GDM1 (cell line): ENCODE data around the gene CDCP2.
"Not testable (repeated sequence)": the region's sequence is repeated elsewhere in the genome, so short reads cannot be mapped to it uniquely, and the experiment has no call there.

Experiments
- DNase-seq: peaks from one replicate; lab custom pipeline; 2025; lab: John Stamatoyannopoulos, UW

Gene CDCP2

DNA sequence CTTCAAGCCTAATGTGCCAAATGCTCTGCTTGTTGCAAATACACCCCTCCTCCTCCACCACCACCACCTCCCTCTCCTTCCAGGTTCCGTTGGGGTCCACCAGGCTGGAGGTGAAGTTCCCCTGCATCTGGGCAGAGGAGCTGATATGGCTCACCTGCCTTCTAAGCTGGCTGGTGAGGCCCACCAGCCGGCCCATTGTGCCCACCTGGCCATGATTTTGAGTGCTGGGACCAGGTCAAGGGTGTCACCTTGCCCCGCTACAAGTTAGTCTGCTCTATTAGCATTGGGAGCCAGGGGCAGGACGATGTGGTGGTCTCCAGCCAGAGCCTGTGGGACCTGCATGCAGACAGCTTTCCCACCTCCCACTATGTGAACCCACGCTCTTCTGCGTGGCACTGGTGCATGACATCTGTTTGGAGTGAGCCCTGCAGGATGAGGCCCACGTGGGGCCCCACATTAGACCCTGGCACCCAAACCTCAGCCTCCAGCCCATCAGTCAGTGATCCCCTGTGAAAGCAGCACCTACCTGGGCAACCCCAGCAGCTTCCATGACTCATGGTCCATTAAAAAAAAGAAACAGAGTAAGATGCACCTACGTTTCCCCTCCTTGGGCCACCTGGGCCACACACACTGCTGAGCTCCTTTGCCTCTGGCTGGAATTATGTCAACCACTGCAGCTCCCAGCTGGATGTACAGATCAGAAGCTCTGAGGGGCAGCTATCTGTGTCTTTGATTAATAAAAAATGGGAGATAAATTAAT, 15.6 kb upstream of the CDCP2 start:
- no peak for DNase-seq

DNA sequence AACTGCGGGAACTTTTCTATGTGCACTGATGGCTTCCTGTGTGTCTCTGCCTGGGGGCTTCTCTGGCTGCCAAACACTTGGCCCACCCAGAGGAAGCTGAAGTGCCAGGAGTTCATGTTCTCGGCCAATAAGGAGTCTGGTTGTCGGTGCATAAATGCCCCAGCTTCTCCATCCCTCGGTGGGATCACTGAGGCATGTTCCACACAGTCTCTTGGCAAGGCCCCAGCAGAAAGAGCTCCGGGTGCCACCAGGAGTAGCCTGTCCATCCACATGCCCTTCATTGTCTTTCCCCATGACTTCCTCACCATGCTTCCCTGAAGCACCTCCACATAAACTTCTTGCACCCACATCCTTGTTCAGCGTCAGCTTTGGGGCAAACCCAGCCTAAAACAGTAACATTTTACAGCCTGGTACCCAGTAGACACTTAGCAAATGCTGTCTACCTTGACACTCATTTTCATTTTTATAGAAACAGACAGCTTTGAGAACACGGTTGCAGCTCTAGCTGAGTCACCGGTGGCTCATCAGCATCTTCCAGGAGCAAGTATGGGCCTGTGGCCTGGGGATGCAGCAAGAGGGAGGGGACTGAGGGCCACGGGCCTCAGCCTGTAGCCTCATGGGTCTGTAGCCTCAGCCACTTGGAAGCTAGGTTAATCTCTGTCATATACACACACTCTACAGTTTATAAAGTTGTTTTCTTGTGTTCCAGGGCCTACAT, 14.8 kb upstream of the CDCP2 start:
- no peak for DNase-seq

DNA sequence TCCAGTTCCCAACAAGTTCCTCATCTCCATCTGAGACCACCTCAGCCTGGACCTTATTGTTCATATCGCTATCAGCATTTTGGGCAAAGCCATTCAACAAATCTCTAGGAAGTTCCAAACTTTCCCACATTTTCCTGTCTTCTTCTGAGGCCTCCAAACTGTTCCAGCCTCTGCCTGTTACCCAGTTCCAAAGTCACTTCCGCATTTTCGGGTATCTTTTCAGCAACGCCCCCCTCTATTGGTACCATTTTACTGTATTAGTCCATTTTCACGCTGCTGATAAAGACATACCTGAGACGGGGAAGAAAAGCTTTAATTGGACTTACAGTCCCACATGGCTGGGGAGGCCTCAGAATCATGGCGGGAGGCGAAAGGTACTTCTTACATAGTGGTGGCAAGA, 13.6 kb upstream of the CDCP2 start:
- DNase-seq = not testable (repeated sequence)

DNA sequence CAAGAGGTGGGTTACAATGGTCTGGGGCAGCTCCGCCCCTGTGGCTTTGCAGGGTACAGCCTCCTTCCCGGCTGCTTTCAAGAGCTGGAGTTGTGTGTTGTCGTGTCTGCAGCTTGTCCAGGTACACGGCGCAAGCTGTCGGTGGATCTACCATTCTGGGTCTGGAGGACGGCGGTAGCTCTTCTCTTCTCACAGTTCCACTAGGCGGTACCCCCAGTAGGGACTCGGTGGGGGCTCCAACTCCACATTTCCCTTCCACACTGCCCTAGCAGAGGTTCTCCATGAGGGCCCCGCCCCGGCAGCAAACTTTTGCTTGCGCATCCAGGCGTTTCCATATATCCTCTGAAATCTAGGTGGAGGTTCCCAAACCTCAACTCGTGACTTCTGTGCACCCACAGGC, 12.3 kb upstream of the CDCP2 start:
- DNase-seq = no peak

DNA sequence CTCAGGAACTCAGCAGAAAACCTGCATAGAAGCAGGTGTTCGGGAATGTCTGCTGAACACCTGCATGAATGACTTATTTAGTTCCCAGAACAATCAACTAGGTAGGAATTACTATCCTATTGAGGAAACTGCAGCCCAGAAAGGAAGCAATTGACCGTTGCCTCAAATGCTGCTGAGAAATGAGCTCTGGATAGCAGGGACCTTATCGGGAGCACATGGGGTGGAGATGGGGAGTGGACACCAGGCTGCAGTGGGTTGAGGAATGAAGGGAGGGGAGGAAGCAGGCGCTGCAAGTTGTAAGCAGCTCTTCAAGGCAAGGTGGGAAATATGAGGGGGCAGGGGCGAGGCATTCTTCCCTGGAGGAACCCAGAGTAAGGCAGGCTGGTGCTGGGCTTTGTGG, 10.8 kb upstream of the CDCP2 start:
- DNase-seq = no peak

DNA sequence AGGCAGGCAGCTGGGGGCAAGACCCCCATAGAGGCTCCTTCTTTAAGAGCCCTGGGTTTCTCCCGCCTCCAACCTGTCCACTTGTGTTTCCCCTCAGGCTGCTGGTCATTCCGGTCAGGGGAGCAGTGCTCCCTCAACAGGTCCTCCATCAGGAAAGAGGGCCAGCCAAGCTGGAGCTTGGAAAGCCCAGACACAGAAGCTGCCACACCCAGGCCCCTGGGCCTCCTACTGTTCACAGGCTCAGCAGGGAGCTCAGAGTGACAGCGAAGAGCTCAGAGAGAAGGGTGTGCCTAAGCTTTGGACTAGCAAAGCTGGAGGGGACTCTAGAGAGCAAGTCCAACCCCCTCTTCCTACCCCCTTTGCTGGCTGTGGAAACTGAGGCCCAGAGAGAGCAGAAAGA, 10.3 kb upstream of the CDCP2 start:
- DNase-seq = no peak

DNA sequence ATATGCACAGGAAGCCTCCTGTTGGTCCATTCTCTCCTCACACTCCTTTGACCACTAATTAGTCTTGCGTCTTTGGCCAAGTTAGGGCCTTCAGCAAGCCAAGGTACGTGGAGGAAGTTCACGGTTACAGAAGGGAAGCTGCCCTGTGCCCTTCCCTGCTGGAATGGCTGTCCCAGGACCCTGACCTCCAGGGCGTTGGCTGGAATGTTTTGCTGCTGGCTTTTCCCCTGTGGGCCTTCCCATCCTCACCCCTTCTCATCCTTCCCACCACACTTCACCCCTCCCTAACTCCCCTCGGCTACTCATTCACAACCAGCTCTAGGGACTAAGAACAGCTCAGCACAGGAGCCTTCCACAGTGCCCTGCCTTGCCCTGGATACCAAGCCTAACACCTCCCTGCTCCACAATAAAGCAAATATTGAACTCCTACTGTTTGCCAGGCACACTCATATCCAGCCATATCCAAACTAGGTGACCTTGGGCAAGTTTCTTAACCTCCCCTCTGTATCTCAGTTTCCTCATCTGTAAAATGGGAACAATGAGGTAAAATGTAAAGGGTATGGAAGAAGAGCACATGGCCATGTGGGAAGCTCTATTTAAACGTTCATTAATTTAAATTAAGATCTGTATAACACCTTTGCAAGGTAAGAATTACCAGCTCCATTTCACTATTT, 8.8 kb upstream of the CDCP2 start:
- no peak for DNase-seq

DNA sequence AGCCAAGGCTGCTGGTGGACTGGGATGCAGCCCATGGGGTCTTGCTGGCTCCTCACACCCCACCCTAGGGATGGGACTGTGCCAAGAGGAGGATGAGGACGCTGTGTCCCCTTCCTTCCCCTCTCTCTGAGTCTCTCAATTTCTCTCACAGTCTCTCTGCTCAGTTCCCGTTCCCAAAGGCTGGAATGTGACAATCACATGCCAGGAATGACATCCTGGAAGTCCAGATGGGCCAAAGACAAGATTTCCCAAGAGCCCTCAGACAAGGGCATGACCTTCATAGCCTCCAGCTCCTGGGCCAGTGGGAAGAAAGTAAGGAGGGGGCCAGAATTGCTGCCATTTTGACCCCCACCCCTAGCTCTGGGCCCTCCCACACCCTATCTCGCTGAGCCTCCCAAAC, 7.6 kb upstream of the CDCP2 start:
- no peak for DNase-seq

DNA sequence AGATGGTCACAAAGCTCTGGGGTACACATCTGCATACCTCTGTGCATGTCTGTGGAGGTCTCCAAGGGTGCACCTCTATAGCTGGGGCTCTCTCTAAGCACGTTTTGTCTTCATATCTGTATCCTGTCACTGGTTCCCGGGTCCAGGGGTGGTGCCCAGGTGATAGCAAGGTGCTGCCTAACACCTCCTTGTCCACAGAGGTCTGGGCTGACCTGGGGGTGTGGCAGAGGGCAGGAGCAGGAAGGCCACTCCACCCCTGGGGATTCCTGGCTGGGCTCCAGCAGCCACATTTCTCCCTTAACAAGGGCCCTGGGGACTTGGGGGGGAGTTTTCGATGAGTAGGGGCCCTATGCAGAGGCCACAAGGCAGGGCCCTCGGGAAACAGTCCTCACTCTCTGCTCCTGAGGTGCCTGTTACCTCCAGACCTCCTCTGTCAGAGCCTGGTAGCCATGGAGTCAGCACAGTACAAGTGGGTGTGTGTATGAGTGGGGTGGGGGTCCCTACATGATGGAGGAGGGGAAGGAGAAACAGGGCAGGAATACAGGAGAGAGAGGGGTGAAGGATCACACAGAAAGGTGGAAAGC, 7.0 kb upstream of the CDCP2 start:
- no peak for DNase-seq

DNA sequence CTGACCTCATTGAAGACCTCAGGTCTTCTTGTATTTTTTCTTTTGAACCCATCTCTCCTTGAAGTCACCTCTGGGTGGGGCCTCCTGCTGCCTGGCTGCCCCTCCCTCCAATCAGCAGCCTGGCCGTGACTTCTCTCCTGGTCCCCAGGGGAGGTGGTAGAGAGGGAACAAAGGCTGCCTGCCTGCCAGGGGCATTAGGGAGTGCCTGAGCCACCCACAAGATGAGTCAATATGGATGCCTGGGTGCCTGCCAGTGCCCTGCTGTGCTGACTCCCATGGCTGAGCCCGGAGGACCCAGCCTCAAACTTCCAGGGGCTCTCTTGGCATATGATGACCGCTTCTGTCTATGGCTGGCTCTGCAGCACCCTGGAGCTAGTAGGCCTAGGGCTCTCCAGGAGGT, 5.3 kb upstream of the CDCP2 start:
- DNase-seq = no peak

DNA sequence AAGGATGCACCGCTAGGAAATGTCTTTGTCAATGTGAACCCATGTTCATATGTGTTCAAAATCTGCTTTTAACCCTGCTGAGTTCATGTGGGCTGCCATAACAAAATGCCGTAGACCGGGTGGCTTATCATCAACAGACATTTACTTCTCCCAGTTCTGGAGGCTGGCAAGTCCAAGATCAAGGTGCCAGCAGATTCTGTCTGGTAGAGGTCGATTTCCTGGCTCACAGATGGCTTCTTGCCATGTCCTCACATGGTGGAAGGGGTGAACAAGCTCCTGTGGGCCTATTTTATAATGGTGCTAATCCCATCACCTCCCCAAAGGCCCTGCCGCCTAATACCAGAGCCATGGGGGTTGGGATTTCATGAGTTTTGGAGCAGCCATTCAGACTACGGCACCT, 4.6 kb upstream of the CDCP2 start:
- DNase-seq = no peak

DNA sequence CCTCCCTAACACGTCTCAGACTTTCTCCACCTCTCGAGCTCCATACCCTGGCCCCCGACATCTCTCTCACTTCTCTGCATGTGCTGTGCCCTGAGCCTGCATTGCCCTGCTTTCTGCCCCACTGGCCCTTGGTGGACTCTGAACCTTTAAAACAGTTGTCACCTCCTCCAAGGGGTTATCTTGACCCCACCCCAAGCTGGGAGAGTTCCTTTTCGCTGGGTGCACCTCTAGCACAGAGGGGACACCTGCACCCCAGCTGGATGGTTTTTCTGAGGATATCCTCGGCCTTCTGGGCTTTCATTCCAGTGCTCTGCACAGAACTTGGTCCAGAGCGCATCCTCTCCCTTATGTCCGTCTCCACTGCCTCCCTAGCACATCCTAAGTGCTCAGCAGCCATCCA, 4.2 kb upstream of the CDCP2 start:
- DNase-seq = no peak

DNA sequence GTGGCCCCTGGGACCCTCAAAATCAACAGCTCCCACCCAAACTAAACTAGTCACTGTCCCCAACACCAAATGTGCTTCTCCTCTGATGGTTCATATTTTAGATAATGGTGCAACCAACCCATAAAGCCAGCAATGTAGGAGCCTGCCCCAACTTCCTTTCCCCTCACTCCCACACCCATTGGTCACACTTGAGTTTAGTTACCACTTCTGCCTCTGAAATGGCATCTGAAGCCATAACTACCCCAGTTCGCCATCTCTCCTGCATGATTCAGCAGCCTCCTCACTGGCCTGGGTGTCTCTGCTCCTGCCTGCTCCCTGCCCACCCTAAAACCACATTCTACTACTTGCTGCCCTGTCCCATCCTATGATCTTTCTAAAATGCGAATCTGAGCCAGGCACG, 3.4 kb upstream of the CDCP2 start:
- DNase-seq = no peak

DNA sequence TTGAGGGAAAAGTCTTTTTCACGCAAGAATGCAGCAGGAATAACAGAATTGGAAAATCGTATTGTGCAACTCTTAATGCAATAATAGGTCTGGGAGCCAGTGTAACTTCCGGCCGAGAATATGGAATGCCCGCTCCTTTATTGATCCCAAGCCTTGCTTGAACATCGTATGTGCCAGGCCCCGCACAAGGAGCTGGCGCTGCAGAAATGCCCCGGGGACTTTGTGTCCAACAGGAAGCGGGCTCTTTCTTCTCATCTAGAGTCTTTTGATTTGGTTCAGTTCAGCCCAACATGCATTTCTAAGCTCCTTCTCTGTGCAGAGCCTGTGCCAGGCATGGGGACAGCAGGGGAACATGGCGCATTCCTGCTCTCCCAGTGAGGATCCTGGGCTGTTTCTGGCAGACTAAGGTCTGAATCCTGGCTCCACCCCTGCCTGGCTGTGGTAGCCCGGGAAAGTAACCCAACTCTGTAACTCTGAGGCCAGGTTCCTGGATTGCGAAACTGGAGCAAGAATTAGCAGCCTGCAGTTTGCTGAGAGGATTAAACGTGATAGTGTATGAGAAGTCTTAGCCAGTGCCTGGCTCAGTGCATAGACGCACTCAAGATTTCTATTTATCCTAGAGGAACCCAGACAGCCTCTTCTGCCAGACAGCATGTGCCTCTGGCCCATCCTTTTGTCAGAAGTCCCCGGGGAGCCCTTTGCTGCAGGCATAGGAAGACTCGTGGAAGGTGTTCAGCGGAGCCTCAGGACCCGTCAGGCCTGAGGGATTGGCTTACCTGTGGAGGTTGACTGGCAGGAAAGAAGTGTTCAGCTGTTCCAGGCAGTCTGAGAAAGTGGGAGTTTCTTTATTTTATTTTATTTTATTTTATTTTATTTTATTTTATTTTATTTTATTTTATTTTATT, 987 bp upstream of the CDCP2 start:
- no peak for DNase-seq

DNA sequence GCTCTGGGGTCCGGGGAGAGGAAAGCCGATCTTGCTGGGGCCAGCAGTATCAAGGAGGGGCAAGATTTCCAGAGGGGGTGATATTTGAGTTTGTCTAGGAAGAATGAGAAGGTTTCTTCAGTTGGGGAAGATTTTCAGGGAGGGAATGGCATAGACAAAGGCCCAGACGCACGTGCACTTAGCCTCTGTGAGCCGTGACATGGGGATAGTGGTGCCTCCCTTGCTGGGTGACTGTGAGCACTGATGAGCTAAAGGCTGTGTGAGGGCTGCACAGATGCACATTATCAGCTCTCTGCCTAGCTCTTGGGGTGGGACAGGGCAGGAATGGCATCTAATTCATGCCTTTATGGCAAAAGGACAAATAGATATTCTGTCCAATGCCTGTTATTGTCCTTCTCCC, 1.8 kb downstream of the CDCP2 start:
- no peak for DNase-seq

DNA sequence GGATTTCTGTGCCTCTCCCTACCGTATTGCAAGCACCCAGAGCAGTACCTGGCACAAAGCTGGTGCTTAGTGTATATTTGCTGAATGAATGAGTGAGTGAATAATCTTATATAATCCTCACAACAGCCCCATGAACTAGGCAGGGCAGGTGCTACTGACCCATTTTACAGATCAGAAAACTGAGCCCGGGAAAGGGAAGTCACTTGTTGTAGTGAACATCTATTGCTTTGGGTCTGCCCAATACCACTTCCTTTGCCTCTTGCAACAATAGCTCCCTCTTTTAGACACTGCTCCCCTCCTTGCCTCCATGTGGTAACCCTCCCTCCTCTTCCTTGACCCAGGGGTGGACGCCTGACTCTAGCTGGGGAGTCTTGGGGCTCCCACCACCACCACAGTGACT, 3.1 kb downstream of the CDCP2 start:
- no peak for DNase-seq

DNA sequence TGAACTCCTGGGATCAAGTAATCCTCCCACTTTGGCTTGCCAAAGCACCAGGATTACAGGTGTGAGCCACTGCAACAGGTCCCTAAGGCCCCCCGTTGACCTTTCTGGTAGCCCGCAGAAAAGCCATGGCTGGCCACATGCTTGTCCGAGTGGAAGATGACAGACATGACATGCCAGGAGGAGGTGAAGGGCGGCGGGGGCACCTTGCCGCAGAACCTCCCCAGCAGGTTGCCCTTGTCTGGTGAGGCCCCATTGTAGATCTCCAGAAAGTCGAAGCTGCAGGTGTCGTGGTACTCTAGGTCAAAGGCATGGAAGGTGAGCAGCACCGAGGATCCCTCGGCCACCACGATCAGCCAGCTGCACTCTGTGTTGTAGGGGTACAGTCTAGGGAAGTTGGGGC, 8.4 kb downstream of the CDCP2 start:
- DNase-seq = no peak

DNA sequence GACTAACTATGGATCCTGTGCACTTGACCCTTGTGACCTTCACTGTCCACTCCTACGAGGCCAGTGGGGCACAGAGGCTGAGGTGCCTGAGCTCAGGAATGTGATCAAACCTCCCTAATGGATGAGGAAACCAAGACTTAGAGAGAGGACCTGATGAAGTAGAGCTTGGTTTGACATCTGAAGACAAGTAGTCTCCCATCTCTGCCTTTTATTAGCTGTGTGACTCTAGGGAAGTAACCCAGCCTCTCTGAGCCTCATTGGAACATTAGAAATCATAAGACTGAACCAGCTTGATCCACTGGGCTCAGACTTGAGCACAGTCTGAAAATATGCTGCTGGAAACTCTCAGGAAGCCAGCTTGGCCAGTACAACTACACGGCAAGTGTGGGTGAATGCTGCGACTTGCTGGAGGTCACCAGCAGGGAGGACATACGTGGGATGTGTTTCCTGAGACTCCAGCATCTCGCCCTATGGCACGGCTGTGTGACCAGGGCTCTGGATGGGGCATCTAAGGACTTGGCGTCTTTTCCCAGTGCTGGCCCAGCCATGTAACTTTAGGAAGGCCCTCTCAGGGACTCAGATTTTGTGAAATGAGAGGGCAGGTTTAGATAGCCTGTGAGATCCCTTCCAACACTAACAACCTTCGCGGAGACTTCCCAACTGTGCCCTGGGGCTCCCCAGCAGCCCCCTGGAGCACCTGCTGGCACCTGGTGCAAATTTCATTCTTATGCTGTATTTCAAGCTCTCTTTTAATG, 10.5 kb downstream of the CDCP2 start:
- DNase-seq = no peak

DNA sequence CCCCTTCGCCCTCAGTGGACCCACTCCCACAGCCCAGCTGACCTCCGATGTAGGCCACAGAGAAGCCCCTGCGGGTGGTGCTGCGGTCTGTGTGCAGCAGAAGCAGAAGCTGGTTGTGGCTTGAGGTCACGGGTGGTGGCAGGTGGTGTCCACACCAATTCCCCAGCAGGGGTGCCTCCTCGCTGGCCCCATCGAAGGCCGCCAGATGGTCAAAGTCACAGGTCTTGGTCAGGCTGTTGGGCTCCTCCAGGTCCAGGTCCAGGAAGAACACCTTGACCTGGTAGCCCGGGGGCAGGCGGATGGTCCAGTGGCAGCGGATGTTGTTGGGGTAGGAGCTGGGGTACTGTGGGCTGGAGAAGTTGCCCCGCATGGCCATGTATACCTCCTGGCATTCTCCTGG, 13.1 kb downstream of the CDCP2 start:
- DNase-seq = no peak

DNA sequence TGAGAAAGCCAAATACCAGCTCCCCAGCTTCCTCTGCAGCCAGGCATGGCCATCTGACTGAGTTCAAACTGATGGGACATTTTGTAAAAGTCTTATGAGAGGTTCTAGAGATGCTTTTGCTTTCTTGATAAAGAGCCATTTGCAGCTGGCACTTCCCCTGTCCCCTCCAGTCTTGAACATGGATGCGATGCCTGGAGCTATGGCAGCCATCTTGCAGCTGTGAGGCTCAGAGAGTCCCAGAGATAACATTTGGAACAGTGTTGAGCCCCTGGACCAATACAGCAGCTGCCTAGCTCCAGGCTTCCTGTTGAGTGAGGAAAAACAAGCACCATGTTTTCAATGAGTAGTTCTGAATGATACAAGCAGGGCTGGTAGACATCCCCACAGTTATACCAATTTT, 13.8 kb downstream of the CDCP2 start:
- DNase-seq = no peak

DNA sequence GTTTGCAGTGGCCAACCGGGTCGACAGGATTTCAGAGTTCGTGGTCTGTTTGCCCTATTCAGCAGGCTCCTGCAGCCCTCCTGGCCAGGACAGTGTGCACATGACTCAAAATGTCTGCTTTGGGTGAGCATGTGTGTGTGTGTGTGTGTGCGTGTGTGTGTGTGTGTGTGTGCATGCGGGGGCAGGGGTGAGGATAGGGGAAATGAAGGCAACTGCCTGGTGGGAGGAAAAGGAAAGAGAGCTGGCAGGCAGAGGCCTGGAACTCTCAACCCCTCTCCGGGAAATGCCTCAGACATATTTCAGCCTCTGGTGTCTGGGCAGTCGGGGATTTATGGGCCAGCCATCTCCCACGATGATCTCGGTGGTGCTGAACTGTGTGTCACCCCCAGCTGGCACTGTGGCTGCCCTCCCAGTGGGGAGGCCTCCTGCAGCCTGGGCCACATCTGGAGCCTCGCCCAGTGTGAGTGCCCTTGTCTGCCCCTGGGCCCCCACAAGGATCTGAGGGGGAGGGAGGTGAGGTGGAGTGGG, 15.2 kb downstream of the CDCP2 start:
- DNase-seq = no peak
